Right kidney (tissue), 1 donor: ENCODE results near the gene ARL5C.

Source experiments
- DNase-seq: peaks from one replicate; pipeline ENCODE4 v3.0.0-alpha.2; 2016

Gene ARL5C

GRCh38 chr17:39107155-39107554, 58.8 kb downstream of the ARL5C start:
- DNase-seq, result no peak
